GM08714 (cell line): ENCODE results near the gene RNPEPL1.
"Not testable (repeated sequence)": the region's sequence is repeated elsewhere in the genome, so short reads cannot be mapped to it uniquely, and the experiment has no call there.

Experiments used
- H3K4me3 ChIP-seq: fragments of 200-500 bp; sonication (Bioruptor generic); 2 replicates; pipeline ENCODE4 v1.5.1; 2014; ENCODE audit warnings: mild to moderate bottlenecking, low read length, inconsistent platforms
- ZNF274 ChIP-seq: IDR thresholded peaks from 2 replicates; pipeline ENCODE4 v1.6.1; 2012; ENCODE audit warnings: mild to moderate bottlenecking, low read depth, low read length

The RNPEPL1 gene, protein sequence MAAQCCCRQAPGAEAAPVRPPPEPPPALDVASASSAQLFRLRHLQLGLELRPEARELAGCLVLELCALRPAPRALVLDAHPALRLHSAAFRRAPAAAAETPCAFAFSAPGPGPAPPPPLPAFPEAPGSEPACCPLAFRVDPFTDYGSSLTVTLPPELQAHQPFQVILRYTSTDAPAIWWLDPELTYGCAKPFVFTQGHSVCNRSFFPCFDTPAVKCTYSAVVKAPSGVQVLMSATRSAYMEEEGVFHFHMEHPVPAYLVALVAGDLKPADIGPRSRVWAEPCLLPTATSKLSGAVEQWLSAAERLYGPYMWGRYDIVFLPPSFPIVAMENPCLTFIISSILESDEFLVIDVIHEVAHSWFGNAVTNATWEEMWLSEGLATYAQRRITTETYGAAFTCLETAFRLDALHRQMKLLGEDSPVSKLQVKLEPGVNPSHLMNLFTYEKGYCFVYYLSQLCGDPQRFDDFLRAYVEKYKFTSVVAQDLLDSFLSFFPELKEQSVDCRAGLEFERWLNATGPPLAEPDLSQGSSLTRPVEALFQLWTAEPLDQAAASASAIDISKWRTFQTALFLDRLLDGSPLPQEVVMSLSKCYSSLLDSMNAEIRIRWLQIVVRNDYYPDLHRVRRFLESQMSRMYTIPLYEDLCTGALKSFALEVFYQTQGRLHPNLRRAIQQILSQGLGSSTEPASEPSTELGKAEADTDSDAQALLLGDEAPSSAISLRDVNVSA

DNA sequence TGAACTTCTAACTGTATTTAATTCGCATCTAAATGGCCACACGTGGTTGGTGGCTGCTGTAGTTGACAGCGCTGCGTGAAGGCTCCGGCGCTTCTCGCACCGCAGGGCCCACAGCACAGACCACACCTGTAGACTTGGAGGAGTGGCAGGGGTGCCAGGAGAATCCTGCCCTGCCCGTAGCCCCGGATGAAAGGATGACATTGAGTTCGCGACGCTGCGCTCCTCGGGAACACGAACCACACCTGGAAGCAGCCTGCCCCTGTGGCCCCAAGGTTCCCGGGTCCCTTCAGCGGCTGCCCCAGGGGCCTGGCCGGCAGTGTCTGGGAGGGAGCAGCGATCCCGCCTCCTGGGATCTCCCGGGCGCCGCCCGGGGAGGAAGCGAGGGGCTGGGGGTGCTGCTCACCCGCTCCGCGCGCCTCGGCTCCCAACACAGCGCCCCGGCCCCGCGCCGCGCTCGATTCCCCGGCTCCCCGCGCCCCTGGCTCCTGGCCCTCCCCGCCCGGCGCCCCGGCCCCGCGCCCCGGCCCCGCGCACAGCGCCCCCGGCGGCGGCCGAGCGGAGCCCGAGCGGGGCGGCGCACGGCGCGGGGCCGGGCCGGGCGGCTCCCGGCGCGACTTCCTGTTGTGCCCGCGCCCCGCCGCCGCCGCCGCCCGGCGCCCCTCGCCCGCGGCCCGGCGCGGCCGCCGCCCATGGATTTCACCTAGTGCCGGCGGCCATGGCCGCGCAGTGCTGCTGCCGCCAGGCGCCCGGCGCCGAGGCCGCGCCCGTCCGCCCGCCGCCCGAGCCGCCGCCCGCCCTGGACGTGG, at the start of gene RNPEPL1:
RNPEPL1 (plus strand) TSS at position 613 of the 806 bp plus-strand sequence; CDS start at position 716, 103 bp downstream.
- peak within 1 kb of the TSS; percentile 77; the same call in 1 of the 2 replicates for H3K4me3 ChIP-seq

DNA sequence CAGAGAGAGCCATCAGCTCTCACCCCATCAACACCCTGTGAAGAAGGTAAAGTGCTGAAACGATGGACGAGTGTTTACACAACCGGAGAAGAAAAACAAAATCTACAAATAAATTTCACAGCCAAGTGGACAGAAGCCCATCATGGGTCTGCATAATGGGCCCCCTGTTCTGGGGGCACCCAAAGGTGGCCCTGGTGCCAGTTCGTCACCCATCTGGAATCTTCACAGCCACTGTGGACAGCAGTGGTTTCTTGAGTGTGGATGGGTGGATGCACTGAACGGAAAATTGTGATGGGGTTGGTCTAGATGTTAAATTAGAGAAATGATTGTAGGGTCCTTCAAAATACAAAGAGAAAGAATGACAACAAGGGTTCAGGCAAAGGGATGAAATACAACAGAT, 49.3 kb upstream of the RNPEPL1 start:
- TF ChIP-seq ZNF274: no peak
- H3K4me3 ChIP-seq: no peak overlapping the region

More for the DNA sequence above, at the start of gene RNPEPL1:
- TF ChIP-seq ZNF274: no peak

DNA sequence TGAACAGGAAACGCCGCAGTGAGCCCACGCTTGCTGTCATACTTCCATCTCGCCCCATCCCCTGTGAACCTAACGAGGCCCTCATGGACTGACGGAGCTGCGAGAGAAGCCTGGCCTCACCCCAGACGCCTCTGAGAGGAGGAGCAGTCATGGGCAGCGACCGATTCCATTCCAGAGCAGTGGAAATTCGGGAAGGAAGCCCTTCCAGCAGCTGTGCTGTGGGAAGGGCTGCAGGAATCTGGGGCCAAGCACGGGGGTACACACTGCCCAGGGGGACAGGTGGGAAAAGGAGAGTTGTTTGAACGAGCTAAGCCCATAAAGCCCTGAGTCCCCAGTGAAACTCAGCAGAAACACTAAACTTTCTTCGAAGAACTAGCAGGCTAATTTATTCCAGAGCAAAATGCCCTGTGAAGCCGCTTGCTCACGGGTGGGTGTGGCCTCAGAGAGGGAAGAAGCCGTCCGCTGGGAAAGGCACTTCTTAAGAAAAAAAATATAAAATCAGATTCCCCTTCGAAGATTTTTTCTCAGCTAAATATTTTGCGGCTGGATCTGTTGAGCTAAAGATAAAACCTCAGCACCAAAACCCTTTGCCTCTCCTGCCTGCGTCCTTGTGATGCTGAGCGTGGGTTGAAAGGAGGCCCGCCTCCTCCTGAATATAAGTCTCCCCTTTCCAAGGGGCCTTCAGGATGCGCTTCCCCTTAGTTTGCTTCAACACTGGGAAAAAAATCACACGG, 48.7 kb upstream of the RNPEPL1 start:
- H3K4me3 ChIP-seq: no peak overlapping the region
- no peak for TF ChIP-seq ZNF274

DNA sequence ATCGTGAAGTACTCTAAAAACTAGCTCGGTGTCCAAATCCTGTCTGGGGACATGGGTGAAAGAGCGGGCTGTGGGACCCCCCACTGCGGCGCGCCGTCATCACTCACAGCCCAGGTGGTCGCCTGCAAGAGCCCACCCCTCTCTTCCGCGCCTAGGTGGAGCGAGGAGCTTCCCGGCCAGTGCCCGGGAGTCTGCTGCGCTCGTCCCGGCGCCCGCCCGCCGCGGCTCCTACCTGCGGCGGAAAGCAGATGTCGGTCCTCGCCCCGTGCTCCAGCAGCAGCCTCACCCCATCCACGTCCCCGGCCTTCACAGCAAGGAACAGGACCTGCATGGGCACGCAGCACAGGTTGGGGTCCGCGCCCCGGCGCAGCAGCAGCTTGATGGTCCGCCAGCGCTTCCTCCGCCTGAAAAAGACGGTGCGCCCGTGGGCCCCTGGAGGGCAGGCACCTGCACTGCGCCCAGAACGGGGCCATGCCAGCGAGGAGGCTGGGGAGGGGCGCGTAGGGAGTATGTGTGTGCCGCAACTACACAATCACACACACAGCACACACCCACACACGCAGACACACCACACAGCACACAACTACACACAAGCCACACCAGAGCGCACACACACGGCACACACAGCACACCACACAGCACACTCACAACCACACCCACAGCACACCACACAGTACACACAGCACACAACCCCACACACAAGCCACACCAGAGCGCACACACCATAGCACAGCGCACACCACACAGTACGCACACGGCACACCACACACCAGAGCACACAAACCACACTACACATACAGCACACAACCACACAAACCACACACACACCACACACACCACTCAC, 47.9 kb upstream of the RNPEPL1 start:
- H3K4me3 ChIP-seq: no peak overlapping the region
- TF ChIP-seq ZNF274: no peak

DNA sequence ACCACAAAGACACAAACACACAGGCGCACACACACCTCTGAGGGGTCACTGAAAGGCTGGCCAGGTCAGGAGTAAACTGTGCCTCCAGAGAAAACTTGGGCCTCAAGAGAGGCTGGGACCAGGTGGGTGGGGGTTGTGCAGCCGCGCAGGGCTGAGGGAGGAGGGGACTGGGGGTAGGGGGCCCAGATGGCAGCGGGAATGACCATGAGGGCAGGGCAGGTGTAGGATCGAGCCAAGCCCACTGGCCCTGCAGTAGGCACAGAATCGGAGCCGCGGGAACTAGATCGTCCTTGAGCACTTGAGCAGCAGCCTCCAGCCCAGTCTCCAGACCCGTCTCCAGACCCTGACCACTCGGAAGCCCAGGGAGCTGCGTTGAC, 47.3 kb upstream of the RNPEPL1 start:
- no peak overlapping the region for H3K4me3 ChIP-seq
- TF ChIP-seq ZNF274: no peak

DNA sequence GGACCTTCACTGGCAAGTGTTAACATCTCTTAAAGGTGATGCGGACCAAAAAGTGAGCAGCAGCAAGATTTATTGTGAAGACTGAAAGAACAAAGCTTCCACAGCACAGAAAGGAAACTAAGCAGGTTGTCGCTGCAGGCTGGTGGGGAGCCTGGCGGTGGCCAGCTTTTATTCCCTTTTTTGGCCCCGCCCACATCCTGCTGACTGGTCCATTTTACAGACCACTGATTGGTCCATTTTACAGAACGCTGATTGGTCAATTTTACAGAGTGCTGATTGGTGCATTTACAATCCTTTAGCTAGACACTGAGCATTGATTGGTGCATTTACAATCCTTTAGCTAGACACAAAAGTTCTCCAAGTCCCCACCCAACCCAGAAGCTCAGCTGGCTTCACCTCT, 46.4 kb upstream of the RNPEPL1 start:
- not testable (repeated sequence) for H3K4me3 ChIP-seq

DNA sequence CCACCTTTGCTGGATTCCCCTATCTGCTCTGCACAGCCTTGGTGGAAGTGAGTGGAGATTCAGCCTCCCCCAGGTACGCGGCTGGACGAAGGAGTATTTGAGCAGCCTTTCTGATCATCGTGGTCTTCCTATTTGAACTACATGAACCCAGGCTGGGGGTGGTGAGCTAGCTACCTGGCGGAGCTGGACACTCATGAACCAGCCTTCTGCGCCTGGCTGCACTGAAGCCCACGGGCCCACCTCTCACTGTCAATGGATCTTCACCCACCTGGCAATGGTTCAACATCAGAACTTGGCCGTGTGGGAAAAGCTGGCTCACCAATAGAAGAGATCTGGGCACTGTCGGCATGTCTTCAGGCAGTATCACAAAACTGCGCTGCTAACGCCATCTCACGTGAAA, 45.9 kb upstream of the RNPEPL1 start:
- no peak overlapping the region for H3K4me3 ChIP-seq
- TF ChIP-seq ZNF274: no peak

DNA sequence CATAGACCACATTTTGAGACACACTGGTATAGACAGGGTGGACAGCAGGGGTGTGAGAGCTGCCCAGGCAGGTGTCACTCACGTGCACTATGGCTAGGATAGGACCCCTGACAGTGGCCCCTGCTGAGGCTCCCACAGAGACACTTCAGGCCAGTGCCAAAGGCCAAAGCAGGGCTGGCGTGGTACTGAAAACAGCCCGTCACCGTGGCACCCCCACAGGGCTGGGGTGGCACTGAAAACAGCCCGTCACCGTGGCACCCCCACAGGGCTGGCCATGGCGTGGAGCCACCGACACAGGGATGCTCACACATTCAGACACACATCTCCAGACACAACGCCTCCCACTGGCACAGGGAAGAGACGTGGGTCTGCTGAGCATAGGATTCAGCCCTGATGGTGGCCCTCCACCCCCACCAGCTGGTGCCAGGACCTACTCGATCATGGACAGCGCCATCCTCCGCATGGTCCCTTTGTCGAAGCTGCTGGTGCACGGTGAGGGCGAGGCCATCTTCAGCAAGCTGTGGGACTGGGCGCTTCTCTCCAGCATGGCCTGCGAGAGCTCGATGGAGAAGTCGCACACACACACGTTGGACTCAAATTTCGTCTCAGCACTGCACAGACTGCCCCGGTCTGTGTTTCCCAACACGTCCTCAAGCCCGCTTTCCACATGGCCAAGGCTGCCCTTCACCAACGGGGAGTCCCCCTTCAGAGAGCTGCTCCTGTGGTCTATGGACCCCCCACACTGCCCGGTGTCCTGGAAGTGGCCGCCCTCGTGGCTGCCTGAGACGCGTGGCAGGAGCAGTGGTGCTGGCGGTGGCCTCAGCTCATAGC, 44.6 kb upstream of the RNPEPL1 start:
- H3K4me3 ChIP-seq: no peak overlapping the region
- no peak for TF ChIP-seq ZNF274

DNA sequence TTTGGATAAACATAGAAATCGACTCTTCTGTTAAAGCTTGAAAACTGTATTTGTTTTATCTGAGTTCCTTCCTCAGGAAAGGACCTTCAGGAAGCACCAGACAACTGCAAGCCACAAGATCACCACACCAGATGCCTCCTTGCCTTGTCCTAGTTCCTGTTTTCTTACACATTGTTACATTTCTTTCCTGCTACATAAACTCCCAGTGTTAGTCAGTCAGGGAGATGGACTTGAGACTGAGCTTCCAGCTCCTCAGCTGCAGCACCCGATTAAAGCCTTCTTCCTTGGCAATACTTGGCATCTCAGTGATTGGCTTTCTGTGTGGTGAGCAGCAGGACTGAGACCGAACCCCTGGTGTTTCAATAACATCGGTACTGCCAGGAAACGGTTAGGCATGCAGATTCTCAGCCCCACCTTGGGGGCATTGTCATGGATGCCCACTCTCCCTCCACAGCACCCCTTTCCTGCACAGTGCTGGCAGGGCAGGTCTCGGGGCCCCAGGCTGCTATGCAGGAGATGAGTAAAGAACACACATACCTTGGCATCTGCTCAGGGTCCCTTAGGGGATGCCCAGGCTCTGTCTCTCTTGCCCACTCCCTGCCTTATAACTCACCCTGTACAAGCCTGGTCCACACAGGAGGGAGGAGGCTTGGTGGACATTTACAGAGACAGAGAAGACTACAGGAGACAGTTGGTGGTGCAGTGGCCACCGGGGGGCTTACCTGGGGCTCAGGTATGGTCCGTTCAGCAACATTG, 43.1 kb upstream of the RNPEPL1 start:
- no peak for TF ChIP-seq ZNF274
- H3K4me3 ChIP-seq: no peak overlapping the region

DNA sequence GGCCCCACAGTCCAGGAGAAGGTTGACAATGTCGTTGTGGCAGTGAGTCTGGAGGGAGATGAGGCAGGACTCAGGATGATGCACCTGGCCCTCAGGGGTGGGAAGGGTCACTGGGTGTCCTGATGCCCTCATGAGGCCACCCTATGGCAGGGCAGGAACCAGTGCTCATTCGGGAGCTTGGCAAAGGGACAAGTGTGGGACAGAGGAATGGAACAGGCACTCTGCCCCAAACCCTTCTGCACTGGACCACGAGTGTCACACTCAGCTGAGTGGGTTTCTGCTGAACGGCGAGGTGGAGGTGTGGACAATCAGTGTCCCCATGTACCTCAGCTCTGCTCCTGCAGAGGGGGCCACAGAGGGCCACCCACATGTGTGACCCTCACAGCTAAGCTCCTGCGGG, 42.5 kb upstream of the RNPEPL1 start:
- no peak overlapping the region for H3K4me3 ChIP-seq
- TF ChIP-seq ZNF274: no peak

DNA sequence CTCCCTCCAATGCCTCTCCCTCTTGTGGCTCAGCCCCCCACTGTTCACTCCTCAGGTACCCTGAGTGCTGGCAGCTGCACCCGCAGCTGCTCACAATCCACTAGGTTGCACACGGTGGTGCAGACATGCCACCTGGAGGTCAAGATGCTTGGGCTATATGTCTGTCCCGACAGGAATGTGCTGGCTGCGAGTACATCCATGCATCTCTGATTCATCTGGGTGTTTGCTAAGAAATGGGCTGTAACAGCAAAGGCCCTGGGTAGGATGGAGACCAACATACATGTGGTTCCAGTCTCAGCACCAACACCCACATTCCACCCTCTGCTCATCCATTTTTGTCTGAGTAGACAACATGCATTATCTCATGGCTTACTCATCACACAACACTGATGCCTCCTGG, 41.8 kb upstream of the RNPEPL1 start:
- H3K4me3 ChIP-seq: no peak overlapping the region
- TF ChIP-seq ZNF274: no peak
